NCI-H1048 (cell line): ENCODE measurements around the gene GNG3.
A peak's percentile ranks its signal among the peaks of the same experiment; 100 is the strongest.
"Not testable (repeated sequence)": the region's sequence is repeated elsewhere in the genome, so short reads cannot be mapped to it uniquely, and the experiment has no call there.

Experiments
- DNase-seq: peaks from one replicate; lab custom pipeline; 2025; lab: John Stamatoyannopoulos, UW

Gene GNG3

GRCh38 chr11:62716816-62717215 is 9.3 kb downstream of the GNG3 start:
- no peak for DNase-seq

DNA sequence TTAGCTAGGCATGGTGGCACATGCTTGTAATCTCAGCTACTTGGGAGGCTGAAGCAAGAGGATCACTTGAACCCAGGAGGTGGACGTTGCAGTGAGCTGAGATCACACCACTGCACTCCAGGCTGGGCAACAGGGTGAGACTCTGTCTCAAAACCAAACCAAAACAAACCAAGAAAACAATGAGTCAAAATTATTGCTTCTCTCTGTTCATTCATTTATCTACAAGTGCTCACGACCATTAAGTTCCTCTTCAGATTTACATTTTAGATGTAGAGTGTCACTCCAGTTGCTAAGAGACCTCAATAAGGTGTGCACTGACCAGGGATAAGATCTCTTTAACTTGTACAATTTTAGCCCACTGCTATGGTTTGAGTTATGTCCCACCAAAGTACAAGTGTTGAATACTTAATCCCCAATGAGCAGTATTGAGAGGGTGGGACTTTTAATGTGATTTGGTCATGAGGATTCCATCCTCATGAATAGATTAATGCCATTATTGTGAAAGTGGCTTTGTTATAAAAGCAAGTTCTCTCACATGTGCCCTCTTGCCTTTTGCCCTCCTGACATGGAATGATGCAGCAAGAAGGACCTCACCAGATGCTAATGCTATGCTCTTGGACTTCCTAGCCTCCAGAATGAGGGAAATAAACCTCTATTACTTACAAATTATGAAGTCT is 12.0 kb downstream of the GNG3 start:
- DNase-seq: no peak

DNA sequence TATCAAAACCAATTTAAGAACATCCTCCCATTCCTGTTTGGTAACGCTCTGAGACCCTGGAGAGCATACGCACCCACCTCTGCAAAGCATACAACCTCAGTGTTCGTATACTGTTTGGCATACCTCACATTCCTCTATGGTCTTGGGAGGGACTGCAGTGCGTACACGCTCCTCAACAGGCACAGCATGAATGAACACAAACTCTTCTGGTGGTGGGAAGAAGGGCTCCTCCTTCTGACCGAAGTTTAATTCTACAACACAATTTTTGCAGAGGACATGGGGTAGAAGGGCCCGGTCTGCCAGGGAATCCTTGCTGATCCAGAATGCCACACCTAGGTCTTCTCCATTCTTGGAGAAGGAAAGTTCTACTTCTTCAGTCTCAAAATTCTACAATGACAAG is 14.5 kb downstream of the GNG3 start:
- DNase-seq: no peak

- no peak for DNase-seq
These were observed 16.7 kb downstream of the GNG3 start for GRCh38 chr11:62724171-62724570.

GRCh38 chr11:62725646-62726045 is 18.2 kb downstream of the GNG3 start:
- DNase-seq: no peak

DNA sequence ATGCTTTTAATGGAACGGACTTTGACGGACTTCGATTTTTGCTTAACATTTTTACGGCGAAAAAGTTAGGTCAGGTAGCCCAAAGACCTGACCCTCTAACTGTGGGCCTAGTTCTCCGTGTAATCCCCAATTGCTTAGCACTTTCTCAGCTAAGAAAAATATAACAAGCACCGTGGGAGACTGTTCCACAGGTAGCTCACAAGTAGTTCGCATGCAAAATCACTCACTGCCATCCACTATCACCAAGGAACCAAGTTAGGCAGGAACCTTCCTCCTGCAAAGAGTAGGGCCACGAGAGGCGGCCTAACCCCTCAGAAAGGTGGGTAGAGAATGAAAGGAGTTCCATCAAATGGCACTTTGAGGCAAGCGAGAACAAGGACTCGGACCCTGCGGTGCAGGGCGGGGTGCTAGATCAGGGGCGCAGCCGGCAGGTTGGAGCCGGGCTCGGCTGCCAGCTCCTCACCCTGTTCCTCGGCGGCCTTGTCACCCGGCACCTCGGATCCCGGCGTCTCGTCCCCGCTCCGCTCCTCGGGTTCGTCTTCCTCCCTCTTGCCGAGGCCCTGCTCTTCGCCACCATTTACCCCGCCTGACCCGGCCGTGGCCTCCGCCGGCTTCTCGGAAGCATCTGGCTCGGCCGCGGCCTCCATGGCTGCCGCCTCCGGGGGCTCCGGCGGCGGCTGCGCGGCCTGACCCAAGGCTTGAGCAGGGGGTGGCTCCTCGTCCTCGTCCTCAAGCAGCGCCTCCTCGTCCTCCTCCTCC is 18.9 kb downstream of the GNG3 start:
- no peak for DNase-seq

GRCh38 chr11:62726915-62727164 is 19.4 kb downstream of the GNG3 start:
- no peak for DNase-seq

- DNase-seq: peak; percentile 98
These were observed 19.8 kb downstream of the GNG3 start, which contains the start of gene HNRNPUL2 for GRCh38 chr11:62727165-62727871. HNRNPUL2 (minus strand) TSS chr11:62727457; CDS start chr11:62727156, 301 bp downstream.

DNA sequence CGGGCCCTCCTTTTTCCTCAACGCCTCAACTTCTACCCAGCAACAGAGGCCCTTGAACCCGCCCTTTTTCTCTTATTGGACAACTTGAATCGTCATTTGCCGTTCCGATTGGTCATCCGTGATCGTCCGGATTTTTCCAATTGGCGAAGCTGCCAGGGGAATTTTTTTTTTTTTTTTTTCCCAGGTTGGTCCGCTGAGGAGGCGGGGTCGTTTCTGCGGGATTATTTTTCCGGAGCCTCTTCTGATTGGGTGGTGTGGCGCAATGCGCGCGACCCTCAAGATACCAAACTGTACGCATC is 20.3 kb downstream of the GNG3 start:
- DNase-seq: peak; percentile 95

- DNase-seq: peak; percentile 80
These were observed 20.9 kb downstream of the GNG3 start, which contains the start of gene TTC9C for GRCh38 chr11:62728171-62728988. TTC9C (plus strand) TSS chr11:62728486; CDS start chr11:62728849, 363 bp downstream.

DNA sequence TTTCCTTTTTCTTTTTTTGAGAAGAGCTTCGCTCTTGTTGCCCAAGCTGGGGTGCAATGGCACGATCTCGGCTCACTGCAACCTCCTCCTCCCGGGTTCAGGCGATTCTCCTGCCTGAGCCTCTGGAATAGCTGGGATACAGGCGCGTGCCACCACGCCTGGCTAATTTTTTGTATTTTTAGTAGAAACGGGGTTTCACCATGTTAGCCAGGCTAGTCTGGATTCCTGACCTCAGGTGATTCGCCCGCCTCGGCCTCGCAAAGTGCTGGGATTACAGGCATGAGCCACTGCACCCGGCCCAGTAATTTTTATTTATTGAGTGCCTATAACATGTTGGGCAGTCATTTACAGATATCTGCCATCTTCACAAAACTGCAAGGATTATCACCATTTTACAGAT is 22.6 kb downstream of the GNG3 start:
- DNase-seq: not testable (repeated sequence)

DNA sequence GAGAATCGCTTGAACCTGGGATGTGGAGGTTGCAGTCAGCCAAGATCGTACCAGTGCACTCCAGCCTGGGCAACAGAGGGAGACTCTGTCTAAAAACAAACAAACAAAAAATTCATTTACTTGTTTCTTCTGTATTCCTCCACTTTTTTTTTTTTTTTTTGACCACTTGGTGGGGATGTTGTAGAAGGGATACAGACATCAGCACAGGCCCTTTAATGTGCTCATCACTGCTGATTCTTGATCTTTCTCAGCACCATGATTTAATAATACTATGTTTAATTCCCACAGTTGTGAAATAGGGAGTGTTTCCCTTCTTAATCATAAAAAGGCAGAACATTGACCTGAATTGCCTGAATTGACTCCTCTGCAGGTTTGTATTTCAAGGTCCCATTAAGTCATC is 25.4 kb downstream of the GNG3 start:
- no peak for DNase-seq

GRCh38 chr11:62737196-62737595 is 29.7 kb downstream of the GNG3 start:
- no peak for DNase-seq

DNA sequence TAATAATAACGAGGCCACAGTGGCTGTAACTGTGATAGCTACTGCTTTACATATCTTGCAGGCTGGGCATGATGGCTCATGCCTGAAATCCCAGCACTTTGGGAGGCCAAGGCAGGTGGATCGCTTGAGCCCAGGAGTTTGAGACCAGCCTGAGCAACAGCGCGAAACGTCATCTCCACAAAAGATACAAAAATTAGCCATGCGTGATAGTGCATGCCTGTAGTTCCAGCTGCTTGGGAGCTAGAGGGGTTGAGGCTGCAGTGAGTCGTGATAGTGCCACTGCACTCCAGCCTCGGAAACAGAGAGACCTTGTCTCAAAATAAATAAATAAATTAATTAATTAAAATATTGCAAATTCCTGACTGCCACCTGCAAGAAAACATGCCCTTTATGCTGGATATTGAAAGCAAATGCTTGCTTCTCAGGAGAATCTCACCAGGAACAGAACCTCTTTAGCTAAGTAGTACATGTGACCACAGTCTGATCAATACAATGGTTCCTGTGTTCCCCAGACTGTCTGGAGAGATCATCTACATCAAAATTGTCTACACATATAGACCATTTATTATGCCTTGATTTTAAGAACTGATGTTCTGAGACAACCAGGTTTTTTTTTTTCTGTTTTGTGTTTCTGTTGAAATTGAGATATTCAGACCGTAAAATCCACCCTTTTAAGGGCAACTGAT is 40.1 kb downstream of the GNG3 start:
- DNase-seq: no peak

- not testable (repeated sequence) for DNase-seq
These were observed 42.5 kb downstream of the GNG3 start for GRCh38 chr11:62749931-62750330.

GRCh38 chr11:62752177-62752785 is 44.8 kb downstream of the GNG3 start:
- no peak for DNase-seq

DNA sequence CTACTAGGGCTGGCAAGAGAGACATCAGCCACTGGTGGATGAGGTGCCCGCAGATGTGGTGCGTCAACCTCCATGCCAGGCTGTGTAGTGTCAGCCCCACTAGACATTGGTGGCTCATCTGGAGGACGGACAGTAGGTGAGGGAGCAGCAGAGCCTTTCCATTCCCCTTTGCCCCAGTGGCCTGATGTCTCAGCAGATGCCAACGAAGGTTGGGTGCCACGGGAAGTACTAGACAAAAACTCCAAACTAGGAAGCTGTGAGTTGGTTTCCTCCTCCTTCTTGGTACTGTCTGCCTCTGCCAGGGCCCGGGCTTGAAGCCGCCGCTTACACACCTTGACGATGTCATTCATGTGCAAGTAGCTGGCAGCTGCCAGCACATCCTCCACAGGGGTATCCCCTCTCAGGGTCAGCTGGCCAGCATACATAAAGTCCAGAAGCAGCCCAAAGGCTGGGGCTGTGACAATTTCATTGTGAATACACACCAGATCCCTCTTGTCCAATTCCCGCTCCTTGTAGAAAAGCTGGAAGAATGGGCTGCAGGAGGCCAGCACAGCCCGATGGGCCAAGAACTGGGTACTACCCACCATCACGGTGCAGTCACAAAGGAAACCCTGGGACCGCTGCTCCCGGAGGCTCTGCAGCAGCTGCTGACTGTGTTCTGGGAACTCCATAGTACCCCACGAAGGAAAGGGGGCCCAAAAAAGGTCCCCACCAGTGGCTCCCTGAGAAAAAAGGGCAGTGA is 45.7 kb downstream of the GNG3 start:
- DNase-seq: no peak

DNA sequence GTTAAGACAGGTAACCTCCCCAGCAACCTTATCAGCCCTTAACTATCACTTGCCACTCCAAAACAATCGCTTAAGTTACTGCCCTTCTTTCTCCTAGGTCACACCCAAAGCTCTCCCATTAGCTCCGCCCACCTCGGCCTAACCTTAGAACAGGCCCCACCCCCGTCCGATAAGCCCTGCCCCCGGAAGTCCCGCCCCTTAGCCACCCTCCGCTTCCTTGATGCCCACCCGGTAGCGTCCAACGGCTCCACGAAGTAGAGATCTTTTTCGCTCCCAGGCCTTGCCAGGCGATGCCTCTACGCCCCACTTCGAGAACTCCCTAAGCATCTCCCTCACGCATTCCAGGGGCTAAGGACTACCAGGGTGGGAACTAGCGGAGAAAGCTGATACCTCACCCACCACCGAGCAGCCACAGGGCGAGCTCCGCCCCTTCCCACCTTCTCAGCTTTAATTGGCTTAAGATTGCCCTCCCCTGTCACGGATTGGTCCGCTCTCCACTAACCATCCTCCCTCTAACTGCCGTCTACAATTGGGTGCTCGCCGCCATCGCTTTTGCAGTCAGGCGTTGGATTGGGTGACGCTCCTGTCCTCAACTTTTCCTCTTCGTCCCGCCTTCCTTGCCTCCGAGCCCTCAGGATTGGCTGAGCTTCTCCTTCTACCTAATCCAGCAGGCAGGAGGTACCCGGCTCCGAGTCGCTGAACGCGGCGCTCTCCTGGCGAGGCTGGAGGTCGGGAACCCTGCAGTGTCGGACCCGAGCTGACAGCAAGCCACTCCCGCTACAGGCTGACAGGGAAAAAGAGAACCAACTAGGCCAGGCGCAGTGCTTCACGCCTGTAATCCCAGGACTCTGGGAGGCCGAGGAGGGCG is 46.5 kb downstream of the GNG3 start, which contains the start of gene ZBTB3:
Gene ZBTB3 (minus strand): TSS at position 425 of the 868 bp plus-strand sequence. CDS start 496 bp downstream, outside the sequence.
- peak; percentile 98 for DNase-seq

DNA sequence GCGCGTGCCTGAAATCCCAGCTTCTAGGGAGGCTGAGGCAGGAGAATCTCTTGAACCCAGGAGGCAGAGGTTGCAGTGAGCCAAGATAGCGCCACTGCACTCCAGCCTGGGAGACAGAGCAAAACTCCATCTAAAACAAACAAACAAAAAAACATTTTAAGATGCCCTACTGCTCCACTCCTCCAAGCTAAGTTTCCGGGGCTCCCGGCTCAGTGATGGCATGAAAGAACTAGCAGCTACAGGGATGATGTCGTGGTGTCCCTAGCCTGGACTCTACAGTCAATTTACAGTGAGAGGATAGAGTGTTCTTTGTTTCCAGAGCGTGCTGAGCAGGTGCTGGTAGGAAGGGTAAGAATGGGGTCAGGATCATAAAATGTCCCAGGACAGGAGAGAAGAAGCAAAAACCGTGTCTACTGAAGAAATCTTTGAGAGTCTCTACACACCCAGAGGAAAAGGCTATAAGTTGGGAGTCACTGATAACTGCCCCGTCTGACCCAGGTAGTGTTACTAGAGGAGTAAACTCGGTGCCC is 47.7 kb downstream of the GNG3 start:
- DNase-seq: no peak
